NCI-H2107 (cell line): ENCODE measurements around the gene MPC2.
"Not testable (repeated sequence)": the region's sequence is repeated elsewhere in the genome, so short reads cannot be mapped to it uniquely, and the experiment has no call there.

ENCODE experiments used
- DNase-seq: peaks from one replicate; lab custom pipeline; 2025; lab: John Stamatoyannopoulos, UW

The MPC2 gene

DNA sequence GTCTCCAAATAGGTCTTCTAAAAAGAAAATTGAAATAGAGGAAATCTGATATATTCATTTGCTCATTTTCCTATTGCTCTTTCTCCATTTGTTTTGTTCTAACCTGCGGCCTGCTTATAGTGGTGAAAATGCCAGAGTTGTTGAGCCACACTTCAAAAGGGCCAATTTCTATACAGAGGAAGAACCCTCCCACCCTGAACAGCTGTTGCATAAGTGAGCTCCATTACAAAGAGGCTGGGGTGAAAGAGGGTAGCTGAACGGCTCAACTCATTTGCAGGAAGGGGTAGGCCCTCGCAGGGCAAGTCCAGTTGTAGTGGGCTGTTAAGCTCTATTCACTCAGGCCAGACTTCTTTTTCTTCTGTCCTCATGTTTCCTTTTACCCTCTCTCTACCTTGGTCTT is 31.7 kb downstream of the MPC2 start:
- DNase-seq = peak; percentile 12

DNA sequence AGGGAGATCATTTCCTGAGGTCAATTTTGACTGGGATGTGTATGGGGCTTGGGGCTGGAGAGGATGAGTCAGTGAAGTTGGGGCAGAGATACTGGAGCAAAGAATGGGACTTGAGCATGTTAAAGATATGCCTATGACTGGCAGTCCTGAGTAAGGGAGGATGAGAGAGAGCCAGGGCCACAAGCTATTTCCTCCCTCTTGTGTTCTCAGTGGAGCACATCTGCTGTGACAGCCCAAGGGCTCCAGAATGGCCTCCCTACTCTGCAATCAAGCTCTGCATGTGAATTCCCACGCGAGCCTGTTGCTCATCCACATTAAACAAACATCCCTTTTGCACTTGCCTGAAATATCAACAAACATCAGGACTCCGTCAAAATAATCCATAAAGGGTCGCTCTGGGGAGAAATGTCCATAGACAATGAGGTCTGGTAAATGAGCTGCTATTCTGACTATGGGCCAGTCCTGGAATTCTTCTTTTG is 32.2 kb downstream of the MPC2 start:
- peak; percentile 16 for DNase-seq

DNA sequence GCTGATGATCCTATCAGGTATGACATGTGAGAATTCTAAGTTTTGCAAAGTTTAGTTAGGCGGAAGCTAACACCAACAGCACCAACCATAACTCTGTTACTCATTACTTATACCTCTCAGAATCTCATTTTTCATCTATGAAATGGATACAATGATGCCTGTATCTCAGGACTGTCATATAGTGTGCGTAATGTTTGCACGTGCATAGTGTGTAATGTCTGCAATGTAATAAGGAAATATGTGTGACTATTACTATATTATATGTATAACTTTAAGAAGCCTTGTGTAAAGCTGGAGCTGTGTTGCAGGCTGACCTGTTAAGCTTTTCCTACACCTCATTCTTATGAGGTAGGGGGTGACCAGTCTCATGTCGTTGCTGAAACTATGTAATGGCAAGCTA is 36.0 kb downstream of the MPC2 start:
- DNase-seq = no peak

DNA sequence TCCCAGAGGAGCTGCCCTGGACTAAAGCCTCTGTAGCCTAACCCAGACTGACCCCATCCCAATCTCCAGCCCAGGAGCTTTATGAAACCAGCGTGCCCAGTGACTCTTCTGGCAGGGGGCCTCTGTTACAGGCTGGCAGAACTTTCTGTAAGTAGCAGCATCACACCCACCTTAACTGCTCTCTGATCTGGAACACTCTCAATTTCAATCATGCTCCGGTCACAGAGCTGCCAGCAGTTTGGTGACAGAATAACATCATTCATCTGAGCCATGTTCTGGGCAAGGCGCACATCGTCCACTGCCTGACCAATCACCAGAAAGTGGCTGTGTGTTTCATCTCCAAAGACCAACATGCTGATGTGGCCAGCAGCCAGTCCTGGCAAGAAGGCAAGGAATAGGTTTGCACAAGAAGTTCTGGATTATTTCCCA is 37.6 kb downstream of the MPC2 start:
- no peak for DNase-seq

DNA sequence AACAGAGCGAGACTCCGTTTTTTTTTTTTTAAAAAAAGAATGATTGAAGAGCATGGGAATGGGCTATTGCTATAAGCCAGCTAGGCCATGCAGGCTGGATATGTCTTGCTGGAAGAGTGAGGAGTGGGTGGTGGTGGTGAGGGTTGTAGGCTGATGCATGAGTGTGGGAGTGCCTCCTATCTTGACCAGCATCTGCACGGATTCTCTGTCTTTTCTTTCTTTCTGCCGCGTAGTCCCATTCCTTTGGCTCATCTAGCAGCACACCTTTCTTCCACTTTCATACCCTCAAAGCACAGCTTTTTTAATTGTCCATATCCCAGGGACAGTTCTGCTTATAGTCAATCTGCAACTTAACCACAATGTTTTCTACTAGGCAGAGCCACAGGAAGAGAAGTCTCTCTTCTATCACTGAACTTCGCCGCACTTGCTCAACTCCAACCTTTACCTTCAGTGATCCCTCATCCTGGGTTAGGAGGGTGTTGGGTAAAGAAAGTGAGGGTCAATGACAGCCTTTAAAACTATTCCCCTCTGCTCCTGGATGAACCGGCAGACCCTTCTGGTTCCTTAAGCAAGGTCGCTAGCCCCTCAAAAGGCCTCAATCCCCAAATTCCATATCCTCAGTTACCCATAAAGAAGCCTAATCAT is 38.2 kb downstream of the MPC2 start:
- DNase-seq = no peak

DNA sequence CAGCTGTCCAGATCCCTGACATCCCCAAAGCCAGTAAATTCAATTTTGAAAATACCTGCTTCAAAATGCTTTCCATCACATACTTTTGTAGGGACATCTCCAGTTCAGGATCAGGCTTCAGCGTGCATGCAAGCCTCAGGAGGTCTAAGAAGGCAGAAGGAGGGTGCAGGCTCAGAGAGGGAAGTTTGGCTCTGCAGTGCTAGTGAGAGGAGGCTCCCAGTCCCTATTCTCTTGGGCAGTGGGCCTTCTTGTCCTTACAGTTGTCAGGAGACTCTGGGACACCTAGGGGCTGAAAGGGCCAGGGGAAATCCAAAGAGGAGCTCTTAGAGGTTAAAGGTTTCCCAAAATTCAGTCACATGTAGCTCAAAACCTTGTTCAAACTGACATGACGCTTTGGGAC is 43.1 kb downstream of the MPC2 start:
- DNase-seq = no peak

DNA sequence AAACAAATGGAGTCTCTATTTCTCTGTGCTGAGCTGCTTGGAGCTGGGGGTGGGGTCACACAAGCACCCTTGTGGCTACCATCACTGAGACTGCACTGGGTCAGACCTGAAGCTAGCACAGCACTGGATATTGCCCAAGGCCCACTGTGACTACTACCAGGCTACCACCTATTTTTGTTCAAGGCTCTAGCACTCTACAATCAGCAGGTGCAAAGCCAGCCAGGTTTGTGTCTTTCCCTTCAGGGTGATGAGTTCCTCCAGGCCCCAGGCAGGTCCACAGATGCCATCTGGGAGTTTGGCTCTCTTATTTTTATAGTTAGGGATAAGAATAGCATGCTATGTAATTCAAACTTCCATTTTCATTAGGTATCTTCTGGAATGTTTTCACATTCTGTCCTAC is 46.5 kb downstream of the MPC2 start:
- DNase-seq = no peak

DNA sequence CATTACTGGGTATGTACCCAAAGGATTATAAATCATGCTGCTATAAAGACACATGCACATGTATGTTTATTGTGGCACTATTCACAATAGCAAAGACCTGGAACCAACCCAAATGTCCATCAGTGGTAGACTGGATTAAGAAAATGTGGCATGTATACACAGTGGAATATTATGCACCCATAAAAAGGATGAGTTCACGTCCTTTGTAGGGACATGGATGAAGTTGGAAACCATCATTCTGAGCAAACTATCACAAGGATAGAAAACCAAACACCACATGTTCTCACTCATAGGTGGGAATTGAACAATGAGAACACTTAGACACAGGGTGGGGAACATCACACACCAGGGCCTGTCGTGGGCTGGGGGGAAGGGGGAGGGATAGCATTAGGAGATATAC is 49.7 kb downstream of the MPC2 start:
- DNase-seq = not testable (repeated sequence)

DNA sequence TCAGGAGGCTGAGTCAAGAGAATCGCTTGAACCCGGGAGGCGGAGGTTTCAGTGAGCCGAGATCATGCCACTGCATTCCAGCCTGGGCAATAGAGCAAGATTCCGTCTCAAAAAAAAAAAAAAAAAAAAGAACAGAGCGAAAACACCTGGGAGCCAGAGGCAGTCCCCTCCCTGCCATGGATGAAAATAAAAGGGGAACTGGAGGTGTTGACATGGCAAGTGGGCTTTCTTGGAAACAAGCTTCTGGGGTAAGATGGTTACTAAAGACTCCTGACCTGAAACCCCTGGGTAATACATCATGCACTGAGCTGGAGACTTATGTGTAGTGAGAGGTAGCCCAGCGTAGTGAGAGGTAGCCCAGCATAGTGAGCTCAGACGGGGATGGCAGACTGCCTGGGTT is 54.5 kb downstream of the MPC2 start:
- no peak for DNase-seq

DNA sequence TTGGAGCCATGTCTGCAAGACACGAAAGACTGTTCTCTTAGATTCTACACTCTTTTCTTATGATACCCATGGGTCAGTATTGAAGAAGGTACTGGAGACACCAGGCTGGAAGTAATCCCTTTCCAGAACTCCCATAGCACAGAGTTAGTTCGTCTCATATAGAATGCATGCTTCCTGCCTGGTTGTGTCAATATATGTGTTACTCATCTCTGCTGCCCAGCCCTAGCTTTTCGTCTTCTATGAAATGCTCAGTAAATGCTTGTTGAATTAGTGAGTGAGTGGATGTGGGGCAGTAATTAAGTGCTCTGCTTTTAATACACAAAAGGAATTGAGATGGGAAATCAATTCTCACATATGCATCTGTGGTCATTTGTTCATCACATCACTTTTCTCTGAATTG is 55.1 kb downstream of the MPC2 start:
- DNase-seq = no peak

DNA sequence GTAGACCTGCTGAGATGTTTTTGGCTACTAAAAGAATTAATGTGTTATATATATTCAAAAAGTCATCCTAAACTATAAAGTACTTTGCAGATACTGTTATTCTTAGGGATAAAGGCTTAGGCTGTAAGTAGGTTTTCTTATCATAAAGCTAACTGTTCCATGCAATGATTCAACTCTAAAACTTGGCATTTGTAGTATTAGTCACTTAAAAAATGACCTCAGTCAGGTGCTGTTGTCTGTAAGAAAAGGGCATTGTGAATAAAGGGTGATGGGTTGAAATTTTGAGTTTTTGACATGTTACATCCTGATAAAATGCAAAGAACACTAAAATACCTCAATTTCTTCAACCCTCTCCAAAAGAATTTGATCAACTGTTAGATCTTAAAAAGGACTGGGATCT is 55.8 kb downstream of the MPC2 start:
- DNase-seq = no peak

DNA sequence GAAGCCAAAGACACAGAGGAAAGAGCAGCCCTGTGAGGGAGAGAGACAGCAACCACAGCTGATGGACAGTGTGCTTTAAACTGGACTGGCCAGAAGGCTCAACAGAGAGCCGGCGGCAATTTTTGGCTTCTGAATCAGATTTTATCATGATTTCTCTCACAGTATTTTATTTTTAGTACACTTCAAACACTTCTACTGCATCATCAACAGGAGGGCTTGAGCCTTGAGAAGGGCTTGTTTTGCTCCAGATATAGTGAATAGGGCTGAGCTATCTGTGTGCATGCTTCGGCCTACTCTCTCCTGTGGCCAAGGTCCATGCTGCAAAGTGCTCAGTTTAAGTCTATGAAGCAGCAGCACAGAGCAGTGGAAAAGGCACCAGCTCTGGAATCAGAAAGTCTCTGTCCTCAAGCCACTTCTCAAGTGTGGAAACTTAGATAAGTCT is 56.3 kb downstream of the MPC2 start:
- no peak for DNase-seq

DNA sequence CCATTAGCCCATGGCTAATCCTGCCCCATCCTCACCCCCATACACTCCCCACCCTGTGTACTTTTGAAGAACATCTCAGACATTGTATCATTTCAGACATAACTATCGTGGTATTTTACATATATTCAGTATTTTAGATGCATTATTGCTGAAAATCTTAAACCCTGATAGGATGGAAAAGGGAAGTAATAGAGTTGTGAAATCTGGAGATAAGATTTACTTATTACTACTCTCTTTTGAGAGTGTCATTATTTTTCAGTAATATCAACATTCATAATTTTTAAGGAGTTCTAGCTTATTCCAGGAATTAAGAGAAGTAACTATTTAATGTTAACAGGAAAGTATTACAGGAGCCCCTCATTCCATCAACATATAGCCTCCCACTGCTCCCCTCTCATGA is 57.4 kb downstream of the MPC2 start:
- DNase-seq = no peak

DNA sequence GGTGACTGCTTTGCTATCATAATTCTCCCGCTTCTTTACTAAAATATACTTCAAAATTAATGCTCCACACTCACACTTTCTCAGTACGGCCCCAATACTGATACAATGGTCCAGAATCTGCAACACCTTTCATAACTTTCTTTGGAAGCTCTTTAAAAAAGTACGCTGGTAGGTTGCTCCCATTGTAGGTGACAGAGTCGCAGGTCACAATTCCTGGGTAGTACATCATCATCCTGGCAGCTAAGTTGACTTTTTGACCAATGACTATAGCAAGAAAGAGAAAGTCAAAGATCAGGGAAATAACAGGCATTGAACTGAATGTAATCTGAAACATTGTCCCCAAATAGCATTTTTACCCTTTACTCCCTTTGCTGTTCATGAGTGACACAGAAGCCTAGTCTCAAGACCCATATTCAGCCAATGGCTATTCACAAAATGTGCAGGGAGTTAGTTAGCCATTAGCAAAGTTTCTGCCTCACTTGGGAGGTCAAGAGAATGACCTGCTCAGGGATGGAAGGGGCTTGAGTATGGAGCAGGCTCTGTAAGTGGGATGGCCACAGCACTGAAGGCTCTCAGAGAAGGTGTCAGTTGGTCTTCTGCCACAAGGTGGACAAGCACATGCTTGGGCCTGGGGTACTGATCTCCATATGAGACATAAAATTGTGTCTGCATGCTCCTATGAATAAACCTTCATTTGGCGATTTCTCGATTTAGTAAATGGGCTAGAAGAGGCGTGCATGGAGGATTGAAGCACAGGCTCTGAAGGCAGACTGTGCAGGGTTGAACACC is 58.3 kb downstream of the MPC2 start:
- no peak for DNase-seq

DNA sequence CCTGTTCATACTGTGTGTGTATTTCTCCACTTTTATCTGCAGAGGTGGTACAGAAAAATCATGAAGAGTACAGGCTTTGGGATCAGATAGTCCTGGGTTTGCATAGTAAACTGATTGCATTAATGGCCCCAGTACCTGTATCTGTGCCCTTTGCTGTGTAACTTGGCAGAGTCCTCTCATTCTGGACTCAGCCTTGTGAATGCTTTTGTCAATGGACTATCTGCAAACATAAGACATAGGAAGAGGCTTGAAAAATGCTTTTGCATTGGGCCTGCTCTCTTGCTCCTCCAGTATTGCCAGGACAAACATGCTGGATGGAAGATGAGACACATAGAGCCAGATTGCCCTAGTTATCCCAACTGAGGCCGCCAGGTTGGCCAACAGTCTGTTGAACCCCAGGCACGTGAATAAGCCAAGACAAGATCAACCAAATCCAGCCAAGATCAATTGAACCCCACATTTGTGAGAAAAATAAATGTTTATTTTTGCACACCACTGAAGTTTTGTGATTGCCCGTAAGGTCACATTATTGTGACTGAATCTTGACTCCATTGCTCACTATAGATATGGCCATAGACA is 60.2 kb downstream of the MPC2 start:
- no peak for DNase-seq

DNA sequence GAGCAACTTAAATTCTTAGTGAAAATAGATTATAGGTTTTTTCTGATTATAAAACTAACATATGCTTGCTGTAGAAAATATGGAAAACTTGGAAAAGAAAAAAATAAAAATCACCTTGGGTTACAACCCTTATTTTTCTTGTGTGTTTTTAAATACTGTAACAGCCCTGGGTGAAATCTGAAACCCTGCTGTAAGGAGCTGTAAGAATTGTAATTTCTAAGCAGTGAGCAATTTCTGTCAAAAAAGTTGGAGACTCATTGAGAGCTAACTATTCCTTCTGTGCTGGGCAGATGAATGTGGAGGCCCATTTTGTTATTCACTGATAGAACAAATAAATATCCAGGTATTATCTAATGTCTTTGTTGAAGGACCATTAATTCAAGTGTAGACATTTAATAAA is 65.5 kb downstream of the MPC2 start:
- DNase-seq = no peak

DNA sequence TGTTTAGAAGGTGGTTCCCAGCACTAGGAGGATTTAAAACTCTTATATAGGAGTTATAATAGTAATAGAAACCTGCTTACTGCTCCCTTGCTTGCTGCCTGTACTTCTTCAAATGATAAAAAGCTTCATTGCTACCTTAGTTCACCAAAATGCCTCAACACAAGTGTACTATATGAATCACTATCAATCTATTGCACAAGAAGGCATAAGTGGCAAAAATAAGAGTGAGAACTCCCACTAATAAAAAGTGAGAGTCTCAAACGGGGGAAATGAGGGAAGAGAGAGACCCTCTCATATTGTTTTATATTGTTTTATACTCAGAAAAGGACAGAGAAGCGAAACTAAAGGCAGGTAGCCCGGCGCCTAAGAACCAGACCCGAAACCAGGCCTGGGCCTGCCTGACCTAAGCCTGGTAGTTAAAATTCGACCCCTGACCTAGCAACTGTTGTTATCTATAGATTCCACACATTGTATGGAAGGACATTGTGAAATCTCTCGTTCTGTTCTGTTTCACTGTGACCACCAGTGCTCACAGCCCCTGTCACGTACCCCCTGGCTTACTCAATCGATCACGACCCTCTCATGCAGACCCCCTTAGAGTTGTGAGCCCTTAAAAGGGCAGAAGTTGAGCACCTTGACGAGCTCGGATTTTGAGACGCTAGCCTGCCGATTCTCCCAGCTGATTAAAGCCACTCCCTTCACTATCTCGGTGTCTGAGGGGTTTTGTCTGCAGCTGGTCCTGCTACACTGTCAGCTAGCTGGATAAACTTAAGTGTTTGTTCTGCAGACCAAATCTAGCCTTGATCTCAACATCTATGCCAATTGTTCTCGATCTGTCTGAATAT is 67.5 kb downstream of the MPC2 start:
- not testable (repeated sequence) for DNase-seq

DNA sequence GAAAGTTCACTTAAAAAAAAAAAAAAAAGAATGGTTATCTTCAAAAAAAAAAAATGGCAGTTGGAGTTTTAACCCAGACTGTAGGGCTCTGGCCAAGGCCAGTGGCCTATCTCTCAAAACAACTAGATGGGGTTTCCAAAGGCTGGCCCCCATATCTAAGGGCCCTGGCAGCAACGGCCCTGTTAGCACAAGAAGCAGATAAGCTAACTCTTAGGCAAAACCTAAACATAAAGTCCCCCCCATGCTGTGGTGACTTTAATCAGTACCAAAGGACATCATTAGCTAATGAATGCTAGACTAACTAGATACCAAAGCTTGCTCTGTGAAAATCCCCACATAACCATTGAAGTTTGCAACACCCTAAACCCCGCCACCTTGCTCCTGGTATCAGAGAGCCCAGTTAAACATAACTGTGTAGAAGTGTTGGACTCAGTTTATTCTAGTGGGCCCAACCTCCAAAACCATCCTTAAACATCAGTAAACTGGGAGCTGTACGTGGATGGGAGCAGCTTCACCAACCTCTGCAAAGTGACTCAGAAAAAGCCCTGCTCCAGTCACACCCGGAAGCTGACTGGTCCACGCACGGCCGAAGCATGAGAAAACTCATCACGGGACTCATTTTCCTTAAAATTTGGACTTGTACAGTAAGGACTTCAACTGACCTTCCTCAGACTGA is 70.0 kb downstream of the MPC2 start:
- not testable (repeated sequence) for DNase-seq
